Right ventricle myocardium superior (tissue), 1 donor: ENCODE data around the gene ST7. TPM values are rescaled to one million over a fixed set of nuclear protein-coding genes. Genes with fewer than 3 reads are reported as not detected.
A peak's percentile ranks its signal among the peaks of the same experiment; 100 is the strongest.

ENCODE experiments used
- ATAC-seq: fragments of 200-7000 bp; cut with Tn5 transposase; one replicate; pipeline ENCODE4 v1.9.1; 2020; ENCODE audit warnings: mild to moderate bottlenecking; ENCODE audit not compliant: poor library complexity
- DNase-seq: peaks from one replicate; pipeline ENCODE4 v3.0.0-alpha.2; 2020
- intact Hi-C: fragments of 100-400 bp; cut with DNase I; formaldehyde crosslinking; loops from one replicate; pipeline ENCODE4 v1.11.2; 2022
- total RNA-seq: library from RNA; stranded (reverse); fragmentation: NEBNext Ultra II Directional; extraction: Animal tissue kit (Norgen Biotek cat#: 25700); gene quantifications from one replicate; pipeline ENCODE4 v1.2.1, GENCODE V29; 2021
- donor health status: DM: no; HTN: yes; CAD: no; lungs with severe emphysema.

Gene ST7
- total RNA-seq, 1 donor from 2014 or later = 29.7 TPM

- DNase-seq = no peak
- peak; percentile 55 for ATAC-seq
- intact Hi-C loops = no loop called here
These were observed 83.5 kb downstream of the ST7 start for GRCh38 chr7:117036836-117037235.

GRCh38 chr7:117038408-117038807 is 85.1 kb downstream of the ST7 start:
- intact Hi-C loops = no loop called here
- DNase-seq (no peak), ATAC-seq (no peak)

- DNase-seq (no peak), ATAC-seq (no peak)
- intact Hi-C loops = no loop called here
These were observed 87.7 kb downstream of the ST7 start for GRCh38 chr7:117041007-117041406.

- DNase-seq = no peak
- intact Hi-C loops = no loop called here
- ATAC-seq = no peak
These were observed 88.5 kb downstream of the ST7 start for GRCh38 chr7:117041822-117042221.

GRCh38 chr7:117043108-117043825 is 90.0 kb downstream of the ST7 start:
- DNase-seq = no peak
- no peak for ATAC-seq
- intact Hi-C loops = no loop called here

- ATAC-seq (no peak), DNase-seq (no peak)
- intact Hi-C loops = no loop called here
These were observed 91.4 kb downstream of the ST7 start for GRCh38 chr7:117044664-117045063.

- no peak for DNase-seq
- no peak for ATAC-seq
- intact Hi-C loops = no loop called here
These were observed 92.8 kb downstream of the ST7 start for GRCh38 chr7:117045927-117046710.

GRCh38 chr7:117047496-117047895 is 94.2 kb downstream of the ST7 start:
- no peak for DNase-seq
- intact Hi-C loops = no loop called here
- peak; percentile 20 for ATAC-seq

GRCh38 chr7:117048114-117048866 is 95.0 kb downstream of the ST7 start:
- ATAC-seq (no peak), DNase-seq (no peak)
- intact Hi-C loops = no loop called here

GRCh38 chr7:117048882-117049281 is 95.6 kb downstream of the ST7 start:
- intact Hi-C loops = no loop called here
- no peak for ATAC-seq
- DNase-seq = no peak

GRCh38 chr7:117051808-117052207 is 98.5 kb downstream of the ST7 start:
- no peak for DNase-seq

GRCh38 chr7:117053432-117053831 is 100.1 kb downstream of the ST7 start:
- intact Hi-C loops = no loop called here
- ATAC-seq = peak; percentile 25
- no peak for DNase-seq

More at GRCh38 chr7:117051808-117052207, 98.5 kb downstream of the ST7 start:
- intact Hi-C loops = no loop called here
- no peak for ATAC-seq

GRCh38 chr7:117061751-117062150 is 108.5 kb downstream of the ST7 start:
- intact Hi-C loops = no loop called here
- ATAC-seq (no peak), DNase-seq (no peak)

GRCh38 chr7:117062300-117062699 is 109.0 kb downstream of the ST7 start:
- DNase-seq (no peak), ATAC-seq (no peak)
- intact Hi-C loops = no loop called here

- DNase-seq (no peak), ATAC-seq (no peak)
- intact Hi-C loops = no loop called here
These were observed 111.4 kb downstream of the ST7 start for GRCh38 chr7:117064688-117065087.

GRCh38 chr7:117065571-117066150 is 112.4 kb downstream of the ST7 start:
- no peak for DNase-seq
- intact Hi-C loops = no loop called here
- no peak for ATAC-seq

GRCh38 chr7:117066668-117067067 is 113.4 kb downstream of the ST7 start:
- intact Hi-C loops = no loop called here
- DNase-seq (no peak), ATAC-seq (peak; percentile 46)

- intact Hi-C loops = no loop called here
- DNase-seq = no peak
These were observed 114.0 kb downstream of the ST7 start for GRCh38 chr7:117067340-117067739.

GRCh38 chr7:117068511-117069145 is 115.3 kb downstream of the ST7 start:
- DNase-seq = no peak
- no peak for ATAC-seq
- intact Hi-C loops = no loop called here

More at GRCh38 chr7:117067340-117067739, 114.0 kb downstream of the ST7 start:
- no peak for ATAC-seq
